NCI-H1436 (cell line): ENCODE data around the gene RAB1B.
"Not testable (repeated sequence)": the region's sequence is repeated elsewhere in the genome, so short reads cannot be mapped to it uniquely, and the experiment has no call there.

Experiments used
- DNase-seq: peaks from one replicate; lab custom pipeline; 2025; lab: John Stamatoyannopoulos, UW

The RAB1B gene

GRCh38 chr11:66239998-66240780 lies 28.2 kb upstream of the RAB1B start:
- no peak for DNase-seq

- DNase-seq = no peak
Measured at GRCh38 chr11:66240781-66241136, 27.7 kb upstream of the RAB1B start.

GRCh38 chr11:66242095-66242765 lies 26.2 kb upstream of the RAB1B start:
- DNase-seq = no peak

GRCh38 chr11:66243782-66244535 lies 24.5 kb upstream of the RAB1B start:
- DNase-seq = no peak

- no peak for DNase-seq
Measured at GRCh38 chr11:66247295-66247694, 21.1 kb upstream of the RAB1B start.

GRCh38 chr11:66247801-66248200 lies 20.6 kb upstream of the RAB1B start:
- no peak for DNase-seq

GRCh38 chr11:66248903-66249302 lies 19.5 kb upstream of the RAB1B start:
- DNase-seq = no peak

GRCh38 chr11:66251809-66252208 lies 16.6 kb upstream of the RAB1B start:
- no peak for DNase-seq

GRCh38 chr11:66253081-66253480 lies 15.4 kb upstream of the RAB1B start:
- DNase-seq = not testable (repeated sequence)

- DNase-seq = no peak
Measured at GRCh38 chr11:66258473-66258893, 10.0 kb upstream of the RAB1B start.

- no peak for DNase-seq
Measured at GRCh38 chr11:66259225-66259624, 9.2 kb upstream of the RAB1B start.

GRCh38 chr11:66259956-66260355 lies 8.5 kb upstream of the RAB1B start:
- DNase-seq = no peak

GRCh38 chr11:66261578-66261977 lies 6.9 kb upstream of the RAB1B start:
- DNase-seq = no peak

- no peak for DNase-seq
Measured at GRCh38 chr11:66262191-66262590, 6.2 kb upstream of the RAB1B start.

- DNase-seq = no peak
Measured at GRCh38 chr11:66262696-66263095, 5.7 kb upstream of the RAB1B start.

GRCh38 chr11:66263231-66263630 lies 5.2 kb upstream of the RAB1B start:
- no peak for DNase-seq

- no peak for DNase-seq
Measured at GRCh38 chr11:66263785-66264184, 4.7 kb upstream of the RAB1B start.

GRCh38 chr11:66264383-66264782 lies 4.1 kb upstream of the RAB1B start:
- DNase-seq = no peak

- DNase-seq = no peak
Measured at GRCh38 chr11:66264914-66265313, 3.5 kb upstream of the RAB1B start.

GRCh38 chr11:66265531-66266377 lies 2.7 kb upstream of the RAB1B start:
- no peak for DNase-seq

- no peak for DNase-seq
Measured at GRCh38 chr11:66266378-66267038, 1.9 kb upstream of the RAB1B start.

GRCh38 chr11:66267039-66267378 lies 1.4 kb upstream of the RAB1B start:
- no peak for DNase-seq
